Neural cell (in vitro differentiated cells): ENCODE measurements around the gene RAET1L.

Experiments
- EP300 ChIP-seq: fragments of 450-650 bp; conservative IDR thresholded peaks from 2 replicates; pipeline ENCODE4 v1.6.1; 2014; ENCODE audit warnings: antibody characterized with exemption, mild to moderate bottlenecking, moderate library complexity; ENCODE audit not compliant: poor library complexity, severe bottlenecking
- EZH2 ChIP-seq: fragments of 200-600, 300-800 bp; shearing (Covaris generic), sonication (generic); IDR thresholded peaks from 2 replicates; pipeline ENCODE4 v1.6.1; 2014; ENCODE audit warnings: antibody characterized with exemption, low read length, borderline replicate concordance, mild to moderate bottlenecking; ENCODE audit not compliant: insufficient read depth, poor library complexity, severe bottlenecking
- MXI1 ChIP-seq: fragments of 450-650 bp; conservative IDR thresholded peaks from 2 replicates; pipeline ENCODE4 v1.6.1; 2014; ENCODE audit warnings: antibody characterized with exemption, mild to moderate bottlenecking; ENCODE audit not compliant: poor library complexity, severe bottlenecking
- POLR2AphosphoS5 ChIP-seq: IDR thresholded peaks from 2 replicates; pipeline ENCODE4 v1.6.1; 2012
- RAD21 ChIP-seq: fragments of 450-650 bp; conservative IDR thresholded peaks from 2 replicates; pipeline ENCODE4 v1.6.1; 2014; ENCODE audit warnings: antibody characterized with exemption, mild to moderate bottlenecking, moderate library complexity
- TAF1 ChIP-seq: IDR thresholded peaks from 2 replicates; pipeline ENCODE4 v1.6.1; 2012; ENCODE audit warnings: low read depth
- TF ChIP-seq, protein P1 (sequence below): fragments of 450-650 bp; IDR thresholded peaks from 2 replicates; pipeline ENCODE4 v1.5.1; 2014; ENCODE audit warnings: antibody characterized with exemption, mild to moderate bottlenecking, moderate library complexity; ENCODE audit not compliant: poor library complexity, severe bottlenecking
- TF ChIP-seq, protein P2 (sequence below): IDR thresholded peaks from 2 replicates; pipeline ENCODE4 v1.6.1; 2012; ENCODE audit warnings: borderline replicate concordance

GRCh38 chr6:150058986-150059385 is 33.7 kb upstream of the RAET1L start:
- TF ChIP-seq, protein P1, sequence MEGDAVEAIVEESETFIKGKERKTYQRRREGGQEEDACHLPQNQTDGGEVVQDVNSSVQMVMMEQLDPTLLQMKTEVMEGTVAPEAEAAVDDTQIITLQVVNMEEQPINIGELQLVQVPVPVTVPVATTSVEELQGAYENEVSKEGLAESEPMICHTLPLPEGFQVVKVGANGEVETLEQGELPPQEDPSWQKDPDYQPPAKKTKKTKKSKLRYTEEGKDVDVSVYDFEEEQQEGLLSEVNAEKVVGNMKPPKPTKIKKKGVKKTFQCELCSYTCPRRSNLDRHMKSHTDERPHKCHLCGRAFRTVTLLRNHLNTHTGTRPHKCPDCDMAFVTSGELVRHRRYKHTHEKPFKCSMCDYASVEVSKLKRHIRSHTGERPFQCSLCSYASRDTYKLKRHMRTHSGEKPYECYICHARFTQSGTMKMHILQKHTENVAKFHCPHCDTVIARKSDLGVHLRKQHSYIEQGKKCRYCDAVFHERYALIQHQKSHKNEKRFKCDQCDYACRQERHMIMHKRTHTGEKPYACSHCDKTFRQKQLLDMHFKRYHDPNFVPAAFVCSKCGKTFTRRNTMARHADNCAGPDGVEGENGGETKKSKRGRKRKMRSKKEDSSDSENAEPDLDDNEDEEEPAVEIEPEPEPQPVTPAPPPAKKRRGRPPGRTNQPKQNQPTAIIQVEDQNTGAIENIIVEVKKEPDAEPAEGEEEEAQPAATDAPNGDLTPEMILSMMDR, result no peak
- no peak for TF ChIP-seq TAF1
- no peak for TF ChIP-seq POLR2AphosphoS5
- no peak for TF ChIP-seq EZH2
- TF ChIP-seq EP300, result no peak
- TF ChIP-seq RAD21, result no peak
- no peak for TF ChIP-seq MXI1
- TF ChIP-seq, protein P2, sequence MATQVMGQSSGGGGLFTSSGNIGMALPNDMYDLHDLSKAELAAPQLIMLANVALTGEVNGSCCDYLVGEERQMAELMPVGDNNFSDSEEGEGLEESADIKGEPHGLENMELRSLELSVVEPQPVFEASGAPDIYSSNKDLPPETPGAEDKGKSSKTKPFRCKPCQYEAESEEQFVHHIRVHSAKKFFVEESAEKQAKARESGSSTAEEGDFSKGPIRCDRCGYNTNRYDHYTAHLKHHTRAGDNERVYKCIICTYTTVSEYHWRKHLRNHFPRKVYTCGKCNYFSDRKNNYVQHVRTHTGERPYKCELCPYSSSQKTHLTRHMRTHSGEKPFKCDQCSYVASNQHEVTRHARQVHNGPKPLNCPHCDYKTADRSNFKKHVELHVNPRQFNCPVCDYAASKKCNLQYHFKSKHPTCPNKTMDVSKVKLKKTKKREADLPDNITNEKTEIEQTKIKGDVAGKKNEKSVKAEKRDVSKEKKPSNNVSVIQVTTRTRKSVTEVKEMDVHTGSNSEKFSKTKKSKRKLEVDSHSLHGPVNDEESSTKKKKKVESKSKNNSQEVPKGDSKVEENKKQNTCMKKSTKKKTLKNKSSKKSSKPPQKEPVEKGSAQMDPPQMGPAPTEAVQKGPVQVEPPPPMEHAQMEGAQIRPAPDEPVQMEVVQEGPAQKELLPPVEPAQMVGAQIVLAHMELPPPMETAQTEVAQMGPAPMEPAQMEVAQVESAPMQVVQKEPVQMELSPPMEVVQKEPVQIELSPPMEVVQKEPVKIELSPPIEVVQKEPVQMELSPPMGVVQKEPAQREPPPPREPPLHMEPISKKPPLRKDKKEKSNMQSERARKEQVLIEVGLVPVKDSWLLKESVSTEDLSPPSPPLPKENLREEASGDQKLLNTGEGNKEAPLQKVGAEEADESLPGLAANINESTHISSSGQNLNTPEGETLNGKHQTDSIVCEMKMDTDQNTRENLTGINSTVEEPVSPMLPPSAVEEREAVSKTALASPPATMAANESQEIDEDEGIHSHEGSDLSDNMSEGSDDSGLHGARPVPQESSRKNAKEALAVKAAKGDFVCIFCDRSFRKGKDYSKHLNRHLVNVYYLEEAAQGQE, result no peak
